ENCODE data around the gene CHDH. TPM values are rescaled to one million over a fixed set of nuclear protein-coding genes. Genes with fewer than 3 reads are reported as not detected.

CHDH gene
- polyA plus RNA-seq, 1 donor (not counting 4 experiments of a cell fraction or from before 2014, with no cell fraction given): not detected

DNA sequence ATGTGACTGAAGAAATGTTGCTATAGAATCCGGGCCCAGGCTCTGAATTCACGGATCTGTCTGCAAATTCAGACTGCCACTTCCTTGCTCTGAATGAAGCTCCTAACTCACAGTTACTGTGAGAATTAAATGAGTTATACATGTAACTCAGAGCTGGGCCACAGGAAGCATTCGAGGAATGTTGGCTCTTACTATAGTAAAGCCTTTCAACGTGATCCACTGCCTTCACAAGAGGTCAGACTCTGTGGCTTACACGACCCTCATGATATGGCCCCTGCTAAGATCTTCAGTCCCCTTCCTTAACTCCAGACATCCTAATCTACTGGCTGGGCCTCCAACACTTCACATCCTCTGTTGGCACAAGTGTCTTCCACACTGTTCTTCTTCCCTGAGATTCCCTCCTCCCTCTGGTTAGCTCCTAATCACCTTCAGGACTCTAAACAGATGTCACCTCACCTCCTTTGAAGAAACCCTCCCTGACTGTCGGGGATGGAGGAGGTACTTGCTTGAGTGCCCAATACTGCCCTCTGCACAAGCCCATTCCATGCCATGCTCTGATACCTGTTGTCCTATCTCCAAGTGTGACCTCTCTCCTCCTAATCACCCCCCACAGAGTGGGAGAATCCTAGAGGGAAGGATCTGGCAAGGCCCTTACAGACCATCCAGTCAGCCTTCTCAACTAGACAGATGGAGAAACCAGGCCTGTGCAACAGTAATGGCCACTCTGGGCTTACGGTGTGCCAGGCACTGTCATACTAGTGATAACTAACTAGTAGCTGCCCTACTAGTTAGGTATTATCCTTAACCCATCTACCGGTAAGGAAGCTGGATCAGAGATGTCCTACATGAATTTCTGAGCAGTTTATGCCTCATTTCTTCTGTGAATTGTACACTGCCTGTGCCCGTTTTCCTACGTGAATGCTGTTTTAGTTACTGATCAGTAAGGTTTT, 34.5 kb upstream of the CHDH start:
- peak overlapping the region; percentile 90 for H3K4me2 ChIP-seq (ENCODE audit: control insufficient read depth, extremely low read depth, insufficient read depth, low read depth, low read length)
- H3K9ac ChIP-seq (ENCODE audit: control insufficient read depth, extremely low read depth, insufficient read depth, low read length): peak overlapping the region; percentile 79
- DNase-seq (ENCODE audit: low read depth, low spot score): no peak
- H3K27me3 ChIP-seq (ENCODE audit: control insufficient read depth, extremely low read depth, insufficient read depth, low read length): no peaks in the 10 kb centered on the region
- H3K27ac ChIP-seq (ENCODE audit: control insufficient read depth, insufficient read depth, low read length): peak overlapping the region; percentile 50
- peaks cover 13% of the 10 kb centered on the region in 2 experiments for H3K36me3 ChIP-seq (ENCODE audit: control insufficient read depth in 2 of 2, extremely low read depth in 1 of 2, insufficient read depth in 2 of 2, low read length in 2 of 2)
- peaks cover 13% of the 10 kb centered on the region for H3K79me2 ChIP-seq (ENCODE audit: control insufficient read depth, insufficient read depth, low read length)
- no peaks in the 10 kb centered on the region for H3K9me1 ChIP-seq (ENCODE audit: control insufficient read depth, extremely low read depth, insufficient read depth, low read length)
- FAIRE-seq: no peak
- no peaks in the 10 kb centered on the region for H4K20me1 ChIP-seq (ENCODE audit: control insufficient read depth, extremely low read depth, insufficient read depth, low read length)
- dilution Hi-C loops (cut with MboI; ENCODE audit: extremely low pct_ligation_motif_present, low sequenced_read_pairs): no loop called here
- no peaks in the 10 kb centered on the region for H3K9me3 ChIP-seq (ENCODE audit: control insufficient read depth, low read depth, low read length)
- peak overlapping the region; percentile 99 for H2AFZ ChIP-seq (ENCODE audit: control insufficient read depth, low read length)
- peak overlapping the region; percentile 80 to 86 (median 85) for H3K4me3 ChIP-seq (ENCODE audit: control insufficient read depth in 2 of 3, extremely low read depth in 1 of 3, insufficient read depth in 2 of 3, low read depth in 1 of 3, low read length in 3 of 3)
- TF ChIP-seq, protein P1, sequence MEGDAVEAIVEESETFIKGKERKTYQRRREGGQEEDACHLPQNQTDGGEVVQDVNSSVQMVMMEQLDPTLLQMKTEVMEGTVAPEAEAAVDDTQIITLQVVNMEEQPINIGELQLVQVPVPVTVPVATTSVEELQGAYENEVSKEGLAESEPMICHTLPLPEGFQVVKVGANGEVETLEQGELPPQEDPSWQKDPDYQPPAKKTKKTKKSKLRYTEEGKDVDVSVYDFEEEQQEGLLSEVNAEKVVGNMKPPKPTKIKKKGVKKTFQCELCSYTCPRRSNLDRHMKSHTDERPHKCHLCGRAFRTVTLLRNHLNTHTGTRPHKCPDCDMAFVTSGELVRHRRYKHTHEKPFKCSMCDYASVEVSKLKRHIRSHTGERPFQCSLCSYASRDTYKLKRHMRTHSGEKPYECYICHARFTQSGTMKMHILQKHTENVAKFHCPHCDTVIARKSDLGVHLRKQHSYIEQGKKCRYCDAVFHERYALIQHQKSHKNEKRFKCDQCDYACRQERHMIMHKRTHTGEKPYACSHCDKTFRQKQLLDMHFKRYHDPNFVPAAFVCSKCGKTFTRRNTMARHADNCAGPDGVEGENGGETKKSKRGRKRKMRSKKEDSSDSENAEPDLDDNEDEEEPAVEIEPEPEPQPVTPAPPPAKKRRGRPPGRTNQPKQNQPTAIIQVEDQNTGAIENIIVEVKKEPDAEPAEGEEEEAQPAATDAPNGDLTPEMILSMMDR (optimal IDR thresholded peaks at IDR 0.05 in 1 of 3, IDR thresholded peaks at IDR 0.05 in 1 of 3, conservative IDR thresholded peaks at IDR 0.05 in 1 of 3; ENCODE audit: extremely low read depth in 1 of 3, insufficient read depth in 2 of 3, low read length in 3 of 3): no peak
- no peak for TF ChIP-seq EZH2 (IDR thresholded peaks at IDR 0.05; ENCODE audit: low read length)
- peaks cover 7% of the 10 kb centered on the region for H3K4me1 ChIP-seq (ENCODE audit: control insufficient read depth, extremely low read depth, insufficient read depth, low read length)

DNA sequence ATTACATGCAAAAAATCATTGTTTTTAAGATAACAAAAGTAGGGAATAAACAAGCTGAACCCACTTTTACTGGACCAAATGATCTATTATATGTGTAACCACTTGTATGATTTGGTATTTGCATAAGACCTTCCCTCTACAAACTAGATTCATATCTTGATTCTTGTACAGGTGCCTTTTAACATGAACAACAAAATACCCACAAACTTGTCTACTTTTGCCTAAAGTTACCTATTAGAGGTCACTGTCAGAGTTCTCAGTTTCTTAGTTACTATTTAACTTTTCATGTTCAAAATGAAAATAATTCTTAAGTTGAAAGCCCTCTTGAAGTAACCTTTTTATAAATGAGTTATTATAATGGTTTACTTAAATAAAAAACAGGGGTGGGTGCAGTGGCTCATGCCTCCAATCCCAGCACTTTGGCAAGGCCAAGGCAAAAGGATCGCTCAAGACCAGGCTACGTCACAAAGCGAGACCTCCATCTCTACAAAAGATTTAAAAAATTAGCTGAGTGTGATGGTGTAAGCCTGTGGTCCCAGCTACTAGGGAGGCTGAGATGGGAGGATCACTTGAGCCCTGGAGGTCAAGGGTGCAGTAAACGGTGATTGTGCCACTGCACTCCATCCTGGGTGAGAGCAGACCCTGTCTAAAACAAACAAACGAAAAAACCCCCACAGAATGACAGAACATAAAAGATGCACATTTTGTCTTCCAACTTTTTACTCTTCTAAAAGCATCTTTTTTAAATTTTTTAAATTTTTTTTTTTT, 19.7 kb upstream of the CHDH start:
- H3K4me3 ChIP-seq (ENCODE audit: control insufficient read depth in 2 of 3, extremely low read depth in 1 of 3, insufficient read depth in 2 of 3, low read depth in 1 of 3, low read length in 3 of 3): no peak overlapping the region
- no peak overlapping the region for H3K4me2 ChIP-seq (ENCODE audit: control insufficient read depth, extremely low read depth, insufficient read depth, low read depth, low read length)
- dilution Hi-C loops (cut with MboI; ENCODE audit: extremely low pct_ligation_motif_present, low sequenced_read_pairs): no loop called here
- no peaks in the 10 kb centered on the region for H3K27me3 ChIP-seq (ENCODE audit: control insufficient read depth, extremely low read depth, insufficient read depth, low read length)
- no peaks in the 10 kb centered on the region for H4K20me1 ChIP-seq (ENCODE audit: control insufficient read depth, extremely low read depth, insufficient read depth, low read length)
- DNase-seq (ENCODE audit: low read depth, low spot score) (no peak), FAIRE-seq (no peak)
- no peak overlapping the region for H3K9ac ChIP-seq (ENCODE audit: control insufficient read depth, extremely low read depth, insufficient read depth, low read length)
- no peak overlapping the region for H3K27ac ChIP-seq (ENCODE audit: control insufficient read depth, insufficient read depth, low read length)
- peaks cover 3 to 10% of the 10 kb centered on the region in 2 experiments for H3K36me3 ChIP-seq (ENCODE audit: control insufficient read depth in 2 of 2, extremely low read depth in 1 of 2, insufficient read depth in 2 of 2, low read length in 2 of 2)
- H3K9me3 ChIP-seq (ENCODE audit: control insufficient read depth, low read depth, low read length): no peaks in the 10 kb centered on the region
- H3K79me2 ChIP-seq (ENCODE audit: control insufficient read depth, insufficient read depth, low read length): no peaks in the 10 kb centered on the region
- no peak overlapping the region for H2AFZ ChIP-seq (ENCODE audit: control insufficient read depth, low read length)
- TF ChIP-seq EZH2 (IDR thresholded peaks at IDR 0.05; ENCODE audit: low read length): no peak
- TF ChIP-seq, protein P1 (optimal IDR thresholded peaks at IDR 0.05 in 1 of 3, IDR thresholded peaks at IDR 0.05 in 1 of 3, conservative IDR thresholded peaks at IDR 0.05 in 1 of 3; ENCODE audit: extremely low read depth in 1 of 3, insufficient read depth in 2 of 3, low read length in 3 of 3): no peak
- H3K9me1 ChIP-seq (ENCODE audit: control insufficient read depth, extremely low read depth, insufficient read depth, low read length): no peaks in the 10 kb centered on the region
- no peaks in the 10 kb centered on the region for H3K4me1 ChIP-seq (ENCODE audit: control insufficient read depth, extremely low read depth, insufficient read depth, low read length)

All from keratinocyte (primary cell).